Measurements from ENCODE around the gene LDLRAD4.

DNA sequence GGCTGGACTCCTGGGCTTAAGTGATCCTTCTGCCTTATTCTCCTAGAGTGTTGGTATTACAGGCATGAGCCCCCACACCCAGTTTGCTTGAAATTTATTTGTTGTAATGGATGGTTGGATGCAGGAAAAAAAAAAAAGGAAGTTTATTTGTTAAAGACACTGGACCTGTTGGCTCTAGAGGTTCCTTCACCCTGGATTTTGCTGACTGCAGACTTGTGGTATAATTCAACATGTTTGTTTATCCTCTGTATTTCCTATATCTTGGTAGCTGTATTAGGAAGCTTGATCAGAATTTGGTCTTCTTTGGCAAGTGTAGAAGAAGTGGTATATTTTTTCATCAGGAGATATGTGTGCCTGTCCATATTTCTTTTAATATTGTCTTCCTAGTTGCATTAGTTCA, 138.7 kb downstream of the LDLRAD4 start:
- TF ChIP-seq, protein P1, sequence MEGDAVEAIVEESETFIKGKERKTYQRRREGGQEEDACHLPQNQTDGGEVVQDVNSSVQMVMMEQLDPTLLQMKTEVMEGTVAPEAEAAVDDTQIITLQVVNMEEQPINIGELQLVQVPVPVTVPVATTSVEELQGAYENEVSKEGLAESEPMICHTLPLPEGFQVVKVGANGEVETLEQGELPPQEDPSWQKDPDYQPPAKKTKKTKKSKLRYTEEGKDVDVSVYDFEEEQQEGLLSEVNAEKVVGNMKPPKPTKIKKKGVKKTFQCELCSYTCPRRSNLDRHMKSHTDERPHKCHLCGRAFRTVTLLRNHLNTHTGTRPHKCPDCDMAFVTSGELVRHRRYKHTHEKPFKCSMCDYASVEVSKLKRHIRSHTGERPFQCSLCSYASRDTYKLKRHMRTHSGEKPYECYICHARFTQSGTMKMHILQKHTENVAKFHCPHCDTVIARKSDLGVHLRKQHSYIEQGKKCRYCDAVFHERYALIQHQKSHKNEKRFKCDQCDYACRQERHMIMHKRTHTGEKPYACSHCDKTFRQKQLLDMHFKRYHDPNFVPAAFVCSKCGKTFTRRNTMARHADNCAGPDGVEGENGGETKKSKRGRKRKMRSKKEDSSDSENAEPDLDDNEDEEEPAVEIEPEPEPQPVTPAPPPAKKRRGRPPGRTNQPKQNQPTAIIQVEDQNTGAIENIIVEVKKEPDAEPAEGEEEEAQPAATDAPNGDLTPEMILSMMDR (IDR thresholded peaks at IDR 0.05) = no peak
- TF ChIP-seq POLR2A (IDR thresholded peaks at IDR 0.05) = no peak
